NCI-H446 treated with DMSO at 0.1 percent for 48 hours (cell line): Measurements from ENCODE around the gene SH3PXD2A.
"Not testable (repeated sequence)": the region's sequence is repeated elsewhere in the genome, so short reads cannot be mapped to it uniquely, and the experiment has no call there.

Source experiments
- DNase-seq: peaks from one replicate; lab custom pipeline; 2025; lab: John Stamatoyannopoulos, UW

The SH3PXD2A gene

GRCh38 chr10:103643381-103643780 is 212.0 kb downstream of the SH3PXD2A start:
- no peak for DNase-seq

- DNase-seq, result no peak
Observed at GRCh38 chr10:103641326-103641725, 214.1 kb downstream of the SH3PXD2A start.

DNA sequence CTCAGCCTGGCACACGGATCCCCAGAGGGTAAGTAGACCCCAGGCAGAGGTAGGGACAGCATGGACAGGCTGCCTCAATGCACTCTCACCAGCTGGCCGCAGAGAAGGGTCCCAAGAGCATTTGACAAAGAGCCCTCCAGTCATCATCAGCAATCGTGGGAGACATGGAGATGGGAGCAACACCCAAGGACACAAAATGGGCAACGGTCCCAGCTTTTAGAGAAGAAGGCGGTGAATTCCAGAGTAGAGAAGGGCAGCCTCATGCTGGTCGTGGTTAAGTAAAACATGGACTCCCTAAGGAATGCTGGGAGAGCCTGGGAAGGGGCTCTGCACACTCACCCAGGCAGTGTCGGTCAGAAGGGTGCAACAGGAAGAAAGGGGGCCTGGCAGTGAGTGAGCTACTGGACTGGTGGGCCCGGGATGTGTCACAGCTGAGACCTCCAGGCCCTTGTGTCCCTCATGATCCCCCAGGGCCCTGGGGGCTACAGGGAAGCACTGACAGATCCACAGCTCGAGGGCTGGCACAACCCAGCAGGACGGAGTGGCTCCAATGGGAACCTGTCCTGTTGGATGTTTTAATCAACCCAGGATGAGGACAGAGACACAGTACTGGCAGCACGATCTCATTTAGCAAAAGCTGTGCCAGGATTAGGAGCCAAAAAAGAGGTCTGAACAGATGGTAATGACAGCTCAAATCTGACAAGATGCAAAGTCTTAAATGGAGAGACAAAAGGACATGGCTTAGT is 214.8 kb downstream of the SH3PXD2A start:
- peak; percentile 87 for DNase-seq

- no peak for DNase-seq
Observed at GRCh38 chr10:103638948-103639347, 216.4 kb downstream of the SH3PXD2A start.

DNA sequence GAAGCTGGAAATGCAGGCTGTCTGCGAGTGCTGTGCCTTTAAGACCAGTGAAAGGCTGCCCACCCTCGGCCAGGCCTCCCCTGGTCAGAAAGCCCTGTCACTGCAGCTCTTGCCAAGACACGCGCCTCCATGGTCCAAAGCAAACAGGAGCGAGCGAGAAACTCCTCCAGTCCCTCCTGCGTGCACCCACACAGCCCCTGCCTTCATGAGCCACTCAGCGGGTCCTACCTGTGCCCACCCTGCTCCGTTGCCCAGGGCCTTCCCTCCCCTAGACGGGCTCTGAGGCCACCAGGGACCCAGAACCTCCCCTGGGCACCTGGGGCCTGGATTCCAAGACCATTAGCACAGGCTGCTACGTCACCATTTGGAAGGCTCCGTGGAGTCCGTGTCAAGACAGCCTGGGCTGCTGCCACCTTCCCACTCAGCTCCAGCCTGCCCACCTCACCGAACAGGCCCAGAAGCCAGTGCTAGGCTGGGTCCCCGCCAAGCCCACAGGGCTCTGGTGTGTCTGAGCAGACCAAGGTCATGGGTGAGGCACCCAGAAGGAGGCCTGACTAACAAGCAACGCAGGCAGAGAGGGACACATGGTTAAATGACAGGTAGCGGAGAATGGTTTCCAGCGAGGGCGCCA is 217.3 kb downstream of the SH3PXD2A start:
- peak; percentile 49 for DNase-seq

- no peak for DNase-seq
Observed at GRCh38 chr10:103637011-103637410, 218.4 kb downstream of the SH3PXD2A start.

GRCh38 chr10:103636492-103636891 is 218.9 kb downstream of the SH3PXD2A start:
- no peak for DNase-seq

DNA sequence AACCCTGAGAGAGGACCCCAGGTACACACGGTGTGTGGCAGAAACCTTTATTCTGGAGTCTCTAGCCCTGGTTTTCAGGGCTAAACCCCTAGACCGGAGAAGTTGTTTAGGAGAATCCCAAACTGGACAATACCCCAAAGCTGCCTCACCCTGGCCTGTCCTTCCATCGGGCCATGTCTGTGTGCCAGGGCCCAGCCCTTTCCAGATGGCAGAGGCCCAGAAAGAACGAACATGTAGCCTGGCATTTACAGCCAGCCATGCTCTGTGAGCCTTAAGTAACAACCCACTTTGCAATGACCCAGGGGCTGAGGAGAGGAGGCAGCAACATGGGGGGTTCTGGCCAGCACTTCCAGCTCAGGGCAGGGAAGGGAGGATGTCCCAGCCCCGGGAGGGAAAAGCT is 219.8 kb downstream of the SH3PXD2A start:
- no peak for DNase-seq

DNA sequence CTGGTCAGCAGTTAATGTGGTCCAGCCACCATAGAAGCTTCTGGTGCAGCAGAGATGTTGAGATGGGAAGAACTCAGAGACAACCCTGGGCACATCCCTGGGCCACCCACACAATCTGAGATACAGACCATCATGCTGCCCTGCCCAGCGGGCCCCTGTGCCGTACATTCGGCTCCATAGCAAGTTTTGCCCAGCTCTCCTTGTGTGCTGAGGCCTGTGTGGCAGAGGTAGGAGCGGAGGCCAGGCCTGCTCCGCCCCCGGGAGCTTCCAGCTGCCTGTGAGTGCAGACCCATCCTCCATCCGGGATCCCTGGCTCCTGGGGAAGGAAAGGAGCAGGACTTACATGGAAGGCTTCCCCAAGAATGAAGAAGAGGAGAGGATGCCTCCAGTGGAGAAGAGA is 221.5 kb downstream of the SH3PXD2A start:
- no peak for DNase-seq

GRCh38 chr10:103632871-103633270 is 222.5 kb downstream of the SH3PXD2A start:
- DNase-seq, result not testable (repeated sequence)

- no peak for DNase-seq
Observed at GRCh38 chr10:103632247-103632642, 223.1 kb downstream of the SH3PXD2A start.

GRCh38 chr10:103630156-103630555 is 225.2 kb downstream of the SH3PXD2A start:
- DNase-seq, result no peak

DNA sequence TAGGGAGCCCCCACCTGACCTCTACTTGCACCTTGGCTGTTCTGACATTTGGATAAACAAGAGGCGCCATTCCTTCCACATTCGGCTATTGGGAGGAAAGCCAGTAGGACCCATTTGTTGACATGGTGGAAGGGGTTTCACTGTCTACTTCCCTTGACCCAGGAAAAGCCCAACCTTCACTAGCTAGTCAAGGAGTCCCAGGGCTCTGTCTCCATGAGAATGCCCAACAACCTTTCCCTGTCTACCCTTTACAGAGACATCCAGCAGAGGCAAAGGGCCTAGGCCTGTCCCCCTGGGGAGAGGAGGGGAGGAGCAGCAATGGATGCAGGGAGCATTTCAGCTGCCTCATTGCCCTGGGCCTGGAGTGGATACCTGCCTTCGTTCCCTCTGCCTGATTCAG is 225.8 kb downstream of the SH3PXD2A start:
- DNase-seq, result no peak

GRCh38 chr10:103627893-103628292 is 227.5 kb downstream of the SH3PXD2A start:
- DNase-seq, result no peak

DNA sequence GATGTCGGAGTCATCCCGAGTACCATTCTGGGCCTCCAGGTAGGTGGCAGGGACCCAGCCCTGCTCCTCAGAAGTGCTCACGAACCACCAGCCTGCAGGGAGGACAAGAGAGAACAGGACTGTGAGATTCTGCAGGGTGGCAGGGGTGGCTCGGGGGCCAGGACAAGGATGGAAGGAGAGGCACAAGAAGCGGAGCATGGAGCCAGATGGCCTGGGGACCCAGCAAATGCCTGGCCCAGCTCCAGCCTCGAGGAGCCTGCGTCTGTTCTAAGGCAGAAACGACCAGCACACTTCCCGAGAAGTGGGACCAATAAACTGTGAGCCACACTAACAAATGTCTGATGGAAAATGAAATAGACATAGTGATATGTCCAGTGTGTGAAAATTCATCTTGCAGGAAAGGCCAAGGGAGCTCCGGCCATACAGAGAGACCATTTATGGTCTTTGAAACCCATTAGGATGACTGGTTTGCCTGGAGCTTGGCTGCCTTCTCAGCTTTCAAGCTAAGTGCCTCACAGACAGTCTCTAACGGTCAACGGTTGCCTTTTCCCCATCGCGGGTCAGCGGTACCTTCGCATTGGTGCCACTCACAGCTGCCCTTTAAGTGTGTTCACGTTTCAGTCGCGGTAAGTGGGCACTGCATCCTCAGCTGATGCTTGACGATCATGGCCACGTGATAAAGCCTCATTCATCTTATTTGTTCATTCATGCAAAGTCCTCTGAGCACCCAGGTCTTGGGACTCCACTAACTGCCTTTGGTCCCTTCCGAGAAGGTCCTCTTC is 228.1 kb downstream of the SH3PXD2A start:
- DNase-seq, result no peak

DNA sequence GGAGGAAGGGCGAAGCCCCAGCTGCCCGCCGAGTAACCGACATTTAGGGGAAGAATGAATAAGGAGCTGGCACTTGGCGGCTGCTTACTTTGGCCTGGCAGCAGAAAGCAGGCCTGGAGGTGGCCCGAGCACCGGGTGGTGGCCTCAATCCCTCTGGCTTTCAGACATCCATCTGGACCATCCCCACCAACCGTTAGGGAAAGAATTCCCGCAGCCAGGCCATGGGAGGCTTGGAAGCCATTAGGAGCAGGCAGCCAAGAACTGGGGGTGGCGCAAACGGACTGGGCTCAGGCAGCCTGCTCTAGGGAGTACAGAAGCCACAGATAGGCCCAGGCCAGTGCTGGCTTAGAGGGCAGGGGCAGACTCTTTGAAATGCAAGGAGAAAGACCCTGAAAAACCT is 229.2 kb downstream of the SH3PXD2A start:
- peak; percentile 38 for DNase-seq

DNA sequence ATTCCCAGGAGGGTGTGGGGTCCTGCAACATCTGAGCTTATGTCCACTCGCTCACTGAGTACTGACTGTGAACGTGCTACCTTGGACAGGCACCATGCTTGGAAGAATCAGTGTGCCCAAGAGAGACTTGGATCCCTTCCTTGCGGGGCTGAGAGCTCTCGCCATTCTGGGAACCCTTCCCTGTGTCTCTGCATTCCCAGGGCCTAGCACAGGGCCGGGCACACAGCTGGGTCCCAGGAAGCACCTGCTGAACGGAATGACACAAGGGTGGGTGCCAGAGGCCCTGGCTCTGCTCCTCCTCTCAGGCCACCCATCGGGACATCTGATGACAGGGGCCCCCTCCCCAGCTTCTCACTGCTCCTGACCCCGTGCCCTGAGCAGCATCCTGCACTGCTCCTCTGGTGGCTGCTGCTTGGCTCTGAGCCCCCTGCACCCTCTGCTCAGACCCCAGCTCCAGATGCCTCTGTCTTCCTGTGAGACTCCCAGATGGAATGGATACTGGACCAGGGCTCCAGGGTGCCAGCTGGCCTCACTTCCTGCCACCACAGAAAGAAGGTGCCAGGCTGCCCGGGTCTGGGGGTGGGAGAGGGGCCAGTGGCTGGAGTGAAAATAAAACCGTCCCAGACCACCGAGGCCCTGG is 232.3 kb downstream of the SH3PXD2A start:
- DNase-seq, result no peak

- DNase-seq, result no peak
Observed at GRCh38 chr10:103622286-103622685, 233.1 kb downstream of the SH3PXD2A start.

GRCh38 chr10:103621783-103622125 is 233.6 kb downstream of the SH3PXD2A start:
- DNase-seq, result no peak

DNA sequence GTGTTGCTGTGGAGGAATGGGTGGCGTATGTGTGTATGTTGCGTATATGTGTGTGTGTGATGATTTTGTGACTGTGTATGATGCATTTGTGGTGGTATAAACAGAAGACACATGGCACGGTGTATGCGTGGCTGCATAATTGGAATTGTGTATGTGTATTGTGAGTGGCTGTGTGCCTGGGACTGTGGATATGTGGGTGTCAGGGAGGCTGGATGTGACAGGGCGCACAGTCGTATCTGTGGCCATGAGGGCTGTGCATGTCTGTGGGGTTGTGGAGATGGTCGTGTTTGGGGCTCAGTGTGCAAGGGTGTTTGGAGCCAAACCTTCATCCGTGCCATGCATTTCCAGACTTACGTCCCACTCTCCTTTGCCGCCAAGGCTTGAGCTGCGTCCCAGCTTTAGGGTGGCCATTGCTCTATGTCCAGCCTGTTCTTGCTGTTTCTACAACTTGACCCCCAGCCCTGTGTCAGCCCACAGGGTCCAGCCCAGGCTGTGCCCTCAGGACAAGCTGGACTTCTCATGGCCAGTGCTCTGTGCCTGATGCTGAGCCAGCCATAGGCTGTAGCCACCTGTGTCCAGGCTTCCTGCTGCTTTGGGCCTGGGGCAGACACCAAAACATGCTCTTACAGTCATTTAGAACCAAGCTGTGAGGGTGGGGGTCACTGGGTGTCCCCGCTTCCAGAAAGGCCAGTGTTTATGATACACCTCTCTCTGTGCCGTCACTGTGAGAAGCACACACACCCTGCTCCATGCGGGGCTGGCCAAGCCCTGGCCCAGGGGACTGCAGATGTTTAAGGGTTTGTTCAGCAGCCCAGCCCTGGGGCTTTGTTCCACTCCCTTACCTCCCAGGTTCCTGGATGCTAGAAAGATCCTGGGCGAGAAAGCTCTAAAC is 234.2 kb downstream of the SH3PXD2A start:
- DNase-seq, result no peak

DNA sequence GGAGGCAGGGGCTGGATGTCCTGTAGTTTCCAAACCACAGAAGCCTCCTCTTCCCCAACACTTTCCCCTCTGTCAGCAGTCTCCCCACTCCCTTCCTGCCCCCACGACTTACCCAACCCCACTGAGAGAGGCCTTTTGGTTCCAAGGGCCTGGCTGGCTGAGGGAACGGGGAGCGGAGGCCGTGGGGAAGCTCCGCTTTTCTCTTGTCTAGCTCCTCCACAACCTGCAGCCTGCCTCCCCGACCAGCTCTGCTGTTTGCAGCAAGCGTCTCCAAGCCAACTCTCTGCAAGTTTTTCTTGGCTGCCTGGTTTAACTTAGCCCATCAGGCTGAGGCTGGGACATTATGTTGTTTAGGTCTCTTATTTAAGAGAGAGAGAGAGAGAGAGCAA is 235.0 kb downstream of the SH3PXD2A start:
- DNase-seq, result no peak
